IPS-NIHi7 (cell line): Measurements from ENCODE around the gene CWC27.
"Not testable (repeated sequence)": the region's sequence is repeated elsewhere in the genome, so short reads cannot be mapped to it uniquely, and the experiment has no call there.

ENCODE experiments used
- DNase-seq: peaks from one replicate; pipeline ENCODE4 v3.0.0; 2012; ENCODE audit warnings: mixed read lengths; ENCODE audit errors: extremely low spot score

Gene CWC27

GRCh38 chr5:64838803-64839202, 70.1 kb downstream of the CWC27 start:
- no peak for DNase-seq

- DNase-seq = no peak
Observed at GRCh38 chr5:64839936-64840335, 71.2 kb downstream of the CWC27 start.

DNA sequence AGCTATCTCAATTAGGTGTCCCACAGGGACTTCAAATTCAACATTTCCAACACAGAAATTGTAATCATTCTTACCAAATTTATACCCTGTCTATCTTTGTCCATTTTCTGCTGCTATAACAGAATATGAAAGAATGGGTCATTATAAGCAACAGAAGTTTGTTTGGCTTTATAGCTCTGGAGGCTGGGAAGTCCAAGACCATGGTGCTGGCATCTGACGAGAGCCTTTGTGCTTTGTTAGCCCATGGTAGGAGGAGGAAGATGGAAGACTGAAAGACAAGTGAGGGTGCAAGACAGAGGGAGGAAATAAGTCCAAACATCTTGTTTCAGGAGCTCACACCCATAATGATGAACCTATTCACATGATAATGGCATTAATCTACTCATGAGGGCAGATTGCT, 72.2 kb downstream of the CWC27 start:
- DNase-seq = no peak

DNA sequence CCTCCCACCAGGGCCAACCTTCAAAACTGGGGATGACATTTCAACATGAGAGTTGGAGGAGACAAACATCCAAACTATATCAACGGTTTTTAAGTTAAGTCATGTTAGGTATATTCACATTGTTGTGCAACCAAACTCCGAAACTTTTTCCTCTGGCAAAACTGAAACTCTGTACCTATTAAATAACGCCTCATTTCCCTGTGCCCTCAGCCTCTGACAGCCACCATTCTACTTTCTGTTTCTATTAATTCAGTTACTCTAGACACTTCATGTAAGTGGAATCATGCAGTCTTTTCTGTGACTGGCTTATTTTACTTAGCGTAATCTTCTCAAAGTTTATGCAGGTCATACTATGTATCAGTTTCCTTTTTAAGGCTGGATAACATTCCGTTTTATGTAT, 85.0 kb downstream of the CWC27 start:
- DNase-seq = no peak

DNA sequence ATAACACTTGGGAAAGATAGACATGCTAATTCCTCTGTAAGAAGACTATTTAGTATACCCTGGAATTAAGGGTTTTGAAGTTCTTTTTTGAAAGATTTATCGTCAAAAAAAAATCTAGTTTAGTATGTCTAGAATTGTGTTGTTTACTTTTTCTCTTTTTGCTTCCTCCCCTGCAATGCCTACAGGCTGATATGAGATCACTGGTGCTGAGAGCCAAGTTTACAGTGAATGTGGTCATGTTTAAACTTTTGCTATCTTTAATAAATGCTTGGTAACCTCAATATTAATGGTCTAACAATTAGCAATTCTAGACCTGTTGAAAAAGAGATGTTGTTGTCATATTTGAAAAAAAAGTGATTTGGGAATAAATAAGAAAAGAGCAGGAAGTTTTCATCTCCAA, 86.1 kb downstream of the CWC27 start:
- no peak for DNase-seq

DNA sequence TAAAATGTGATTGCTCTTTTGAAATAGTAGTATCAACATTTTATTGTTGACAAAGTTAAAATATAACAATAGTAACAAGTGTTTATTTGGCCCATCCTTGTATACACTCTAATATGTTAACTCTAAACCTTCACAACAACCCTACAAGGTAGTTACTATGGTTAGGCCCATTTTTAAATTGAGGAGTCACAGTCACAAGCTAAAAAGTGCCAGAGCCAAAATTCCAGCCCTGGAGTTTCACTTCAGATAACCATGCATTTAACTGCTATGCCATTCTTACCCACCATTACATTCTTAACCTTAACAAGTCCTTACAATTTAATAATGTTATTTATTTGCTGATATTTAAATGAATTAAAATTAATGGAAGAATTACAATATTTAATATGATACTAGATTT, 91.2 kb downstream of the CWC27 start:
- no peak for DNase-seq

GRCh38 chr5:64861281-64861680, 92.6 kb downstream of the CWC27 start:
- no peak for DNase-seq

- DNase-seq = no peak
Observed at GRCh38 chr5:64864171-64864570, 95.4 kb downstream of the CWC27 start.

DNA sequence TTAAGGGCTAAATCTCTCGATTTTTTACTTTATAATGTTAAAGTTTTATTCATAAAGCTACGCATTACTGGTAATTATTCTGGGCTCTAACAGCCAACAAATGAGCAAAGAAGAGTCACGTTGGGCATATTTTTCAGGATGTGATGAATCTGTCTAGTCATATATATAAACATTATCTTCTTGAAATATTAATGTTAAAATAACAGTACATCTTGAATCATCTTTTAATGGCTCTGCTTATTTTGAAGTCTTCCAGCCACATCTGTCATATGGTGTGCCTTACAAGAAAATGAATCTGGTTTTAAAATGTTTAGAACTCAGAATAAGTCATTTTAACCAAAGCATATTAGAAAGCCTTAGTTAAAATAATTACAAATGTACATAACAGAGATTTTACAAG, 96.9 kb downstream of the CWC27 start:
- DNase-seq = no peak

DNA sequence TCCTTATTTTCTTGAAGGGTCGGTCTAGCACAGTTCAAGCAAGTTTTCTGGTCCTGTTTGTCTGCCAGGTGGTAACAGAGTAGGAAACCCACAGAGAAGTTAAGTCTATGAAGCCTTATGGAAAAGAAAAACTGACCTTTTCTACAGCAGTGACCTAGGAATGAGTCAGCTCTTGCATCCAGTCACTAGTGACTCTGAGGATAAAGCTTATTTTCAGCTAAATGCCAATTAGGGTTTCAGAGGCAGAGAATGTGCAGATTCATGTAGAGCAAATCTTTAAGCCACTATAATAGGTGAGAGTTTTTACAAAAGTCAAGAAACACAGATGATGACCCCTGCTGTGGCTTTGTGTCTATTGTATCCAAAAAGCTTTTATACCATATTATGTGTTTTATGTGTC, 100.7 kb downstream of the CWC27 start:
- DNase-seq = peak; percentile 18

DNA sequence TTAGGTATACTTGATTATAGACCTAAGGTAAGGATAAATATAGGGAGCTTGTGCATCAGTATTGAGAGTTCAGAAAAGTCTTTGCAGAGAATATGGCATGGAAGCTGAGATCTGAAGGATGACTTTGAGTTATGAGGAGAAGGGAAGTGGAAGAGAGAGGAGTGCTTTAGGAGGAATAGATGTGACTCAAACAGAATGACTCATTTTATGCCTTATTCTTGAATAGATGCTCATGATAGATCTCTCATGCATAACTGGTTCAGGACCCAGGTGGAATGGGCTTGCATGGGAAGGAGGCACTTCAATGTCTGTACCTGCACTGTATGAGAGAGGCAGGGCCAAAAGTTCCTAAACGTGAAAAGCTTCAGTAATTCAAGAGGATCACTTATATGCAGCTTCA, 103.3 kb downstream of the CWC27 start:
- DNase-seq = no peak

DNA sequence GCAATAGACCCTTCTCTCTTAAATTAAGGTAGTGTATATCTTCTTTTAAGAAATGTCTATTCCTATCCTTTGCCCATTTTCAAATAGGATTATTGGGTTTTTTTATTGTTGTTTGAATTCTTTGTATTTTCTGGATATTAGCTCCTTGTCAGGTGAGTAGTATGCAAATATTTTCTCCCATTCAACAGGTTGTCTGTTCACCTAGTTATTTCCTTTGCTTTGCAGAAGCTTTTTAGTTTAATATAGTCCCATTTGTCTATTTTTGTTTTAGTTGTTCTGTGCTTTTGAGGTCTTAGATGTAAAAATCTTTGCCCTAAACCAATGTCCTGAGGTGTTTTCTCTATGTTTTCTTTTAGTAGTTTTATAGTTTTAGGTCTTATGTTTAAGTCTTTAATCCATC, 104.7 kb downstream of the CWC27 start:
- DNase-seq = no peak

GRCh38 chr5:64874753-64875152, 106.0 kb downstream of the CWC27 start:
- no peak for DNase-seq

GRCh38 chr5:64876203-64876602, 107.5 kb downstream of the CWC27 start:
- DNase-seq = no peak

GRCh38 chr5:64880821-64881220, 112.1 kb downstream of the CWC27 start:
- no peak for DNase-seq

DNA sequence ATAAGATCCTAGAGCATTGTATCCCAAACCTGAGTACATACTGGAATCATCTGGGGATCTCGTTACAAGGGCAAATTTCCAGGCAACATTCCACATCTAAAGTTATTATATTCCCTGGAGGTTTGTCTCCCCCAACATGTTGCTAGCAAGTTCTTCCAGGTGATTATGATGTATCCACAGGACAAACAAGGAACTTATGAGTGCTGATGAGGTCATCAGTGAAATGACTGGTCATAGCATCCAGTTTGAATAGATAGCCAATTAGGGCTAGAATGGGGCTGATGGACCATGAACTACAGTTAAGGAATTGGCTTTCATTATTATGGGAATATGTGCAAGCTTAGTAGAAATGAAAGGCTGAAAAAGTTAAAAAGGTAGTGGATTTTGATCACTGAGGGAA, 115.2 kb downstream of the CWC27 start:
- no peak for DNase-seq

DNA sequence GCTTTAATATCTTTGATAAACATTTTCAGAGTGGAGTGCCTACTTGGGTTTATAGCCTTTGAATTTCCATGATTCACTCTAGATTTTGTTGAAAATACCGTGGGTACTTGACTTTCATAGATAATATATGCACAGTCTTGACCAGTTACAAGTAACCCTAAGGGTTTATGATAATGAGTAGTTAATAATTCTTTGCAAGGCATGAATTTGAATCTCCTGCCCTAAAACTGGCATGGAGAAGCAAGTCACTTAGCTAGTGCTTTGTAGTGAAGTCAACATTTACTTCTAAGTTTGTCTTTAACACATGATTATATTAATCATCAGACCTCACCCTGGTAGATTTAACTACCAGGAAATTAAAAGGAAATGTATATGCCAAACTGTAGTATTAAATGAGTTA, 115.8 kb downstream of the CWC27 start:
- no peak for DNase-seq

- DNase-seq = no peak
Observed at GRCh38 chr5:64887910-64888309, 119.2 kb downstream of the CWC27 start.

GRCh38 chr5:64895748-64896147, 127.0 kb downstream of the CWC27 start:
- DNase-seq = no peak

GRCh38 chr5:64899838-64900237, 131.1 kb downstream of the CWC27 start:
- no peak for DNase-seq

GRCh38 chr5:64900618-64901017, 131.9 kb downstream of the CWC27 start:
- DNase-seq = no peak

DNA sequence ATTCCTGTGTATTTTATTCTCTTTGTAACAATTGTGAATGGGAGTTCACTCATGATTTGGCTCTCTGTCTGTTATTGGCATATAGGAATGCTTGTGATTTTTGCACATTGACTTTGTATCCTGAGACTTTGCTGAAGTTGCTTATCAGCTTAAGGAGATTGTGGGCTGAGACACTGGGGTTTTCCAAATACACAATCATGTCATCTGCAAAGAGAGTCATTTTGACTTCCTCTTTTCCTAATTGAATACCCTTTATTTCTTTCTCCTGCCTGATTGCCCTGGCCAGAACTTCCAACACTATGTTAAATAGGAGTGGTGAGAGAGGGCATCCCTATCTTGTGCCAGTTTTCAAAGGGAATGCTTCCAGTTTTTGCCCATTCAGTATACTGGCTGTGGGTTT, 138.7 kb downstream of the CWC27 start:
- not testable (repeated sequence) for DNase-seq

DNA sequence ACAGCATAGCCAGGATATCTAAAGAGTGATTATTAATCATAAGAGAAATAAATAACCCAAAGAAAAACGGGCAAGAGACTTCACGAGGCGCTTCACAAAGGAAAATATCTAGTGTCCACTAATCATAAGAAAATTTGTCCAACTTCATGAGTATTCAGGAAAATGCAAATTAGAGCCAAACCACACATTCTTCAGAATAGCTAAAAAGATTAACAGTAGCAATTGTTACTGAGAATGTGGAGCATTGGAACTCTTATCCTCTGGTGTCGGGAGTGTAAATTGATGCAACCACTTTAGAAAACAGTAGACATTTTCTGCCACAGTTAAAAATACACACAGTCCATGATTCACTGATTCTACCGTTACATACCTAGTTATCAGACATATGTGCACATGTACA, 145.7 kb downstream of the CWC27 start:
- no peak for DNase-seq

DNA sequence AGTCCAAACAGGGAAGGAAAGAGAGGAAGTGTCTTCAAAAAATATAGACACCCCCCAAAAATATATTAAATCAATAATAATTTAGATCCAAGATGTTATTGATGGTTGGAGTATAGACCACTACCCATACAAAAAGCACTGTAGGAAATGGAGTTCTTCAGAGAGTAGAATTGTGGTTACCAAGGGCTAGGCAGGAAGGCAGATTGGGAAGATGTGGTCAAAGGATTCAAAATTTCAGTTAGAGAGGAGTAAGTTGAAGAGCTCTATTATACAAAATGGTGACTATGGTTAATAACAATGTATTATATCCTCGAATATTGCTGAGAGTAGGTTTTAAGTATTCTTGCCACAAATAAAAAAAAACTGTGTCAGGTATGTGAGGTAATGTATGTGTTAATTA, 149.4 kb downstream of the CWC27 start:
- DNase-seq = no peak

GRCh38 chr5:64921386-64921785, 152.7 kb downstream of the CWC27 start:
- DNase-seq = no peak
